ENCODE results near the gene NPPA.
"Not testable (repeated sequence)": the region's sequence is repeated elsewhere in the genome, so short reads cannot be mapped to it uniquely, and the experiment has no call there.

The NPPA gene

GRCh38 chr1:11847667-11848372 lies at the start of gene NPPA:
Gene NPPA, minus strand, starts transcription at chr1:11847783. Its CDS starts 99 bp downstream, at chr1:11847684.
- no peak for DNase-seq

- not testable (repeated sequence) for DNase-seq
Observed at GRCh38 chr1:11894501-11894900, 46.9 kb upstream of the NPPA start.

GRCh38 chr1:11893907-11894251 lies 46.3 kb upstream of the NPPA start:
- DNase-seq, result peak; percentile 90

- DNase-seq, result no peak
Observed at GRCh38 chr1:11891433-11892186, 44.0 kb upstream of the NPPA start.

- DNase-seq, result no peak
Observed at GRCh38 chr1:11888877-11889208, 41.3 kb upstream of the NPPA start.

- no peak for DNase-seq
Observed at GRCh38 chr1:11888206-11888876, 40.8 kb upstream of the NPPA start.

GRCh38 chr1:11887666-11888007 lies 40.1 kb upstream of the NPPA start:
- no peak for DNase-seq

- no peak for DNase-seq
Observed at GRCh38 chr1:11886986-11887665, 39.5 kb upstream of the NPPA start.

GRCh38 chr1:11885916-11886315 lies 38.3 kb upstream of the NPPA start:
- DNase-seq, result no peak

- DNase-seq, result no peak
Observed at GRCh38 chr1:11882814-11883538, 35.4 kb upstream of the NPPA start.

- DNase-seq, result no peak
Observed at GRCh38 chr1:11881749-11882441, 34.3 kb upstream of the NPPA start.

GRCh38 chr1:11880911-11881748 lies 33.5 kb upstream of the NPPA start:
- no peak for DNase-seq

- no peak for DNase-seq
Observed at GRCh38 chr1:11880181-11880575, 32.6 kb upstream of the NPPA start.

- DNase-seq, result no peak
Observed at GRCh38 chr1:11879311-11880180, 32.0 kb upstream of the NPPA start.

- no peak for DNase-seq
Observed at GRCh38 chr1:11878891-11879190, 31.3 kb upstream of the NPPA start.

GRCh38 chr1:11878081-11878890 lies 30.7 kb upstream of the NPPA start:
- no peak for DNase-seq

- DNase-seq, result no peak
Observed at GRCh38 chr1:11877074-11877473, 29.5 kb upstream of the NPPA start.

GRCh38 chr1:11875094-11875493 lies 27.5 kb upstream of the NPPA start:
- no peak for DNase-seq

- no peak for DNase-seq
Observed at GRCh38 chr1:11874624-11875023, 27.0 kb upstream of the NPPA start.

- no peak for DNase-seq
Observed at GRCh38 chr1:11874258-11874562, 26.6 kb upstream of the NPPA start.

Measured in activated CD8-positive, alpha-beta memory T cell treated with anti-CD3 and anti-CD28 coated beads, Interleukin-2, amount 50 U/mL, for 48 hours (primary cell).